ENCODE measurements around the gene SLC12A8.

GRCh38 chr3:125121246-125122010 lies 91.1 kb downstream of the SLC12A8 start:
- no peak for TF ChIP-seq EZH2phosphoT487 (IDR thresholded peaks at IDR 0.05; ENCODE audit: insufficient read depth, low read depth)
- TF ChIP-seq EZH2 (IDR thresholded peaks at IDR 0.05; ENCODE audit: insufficient read depth, poor library complexity, severe bottlenecking): no peak

Measured in GM23248 (cell line).